ENCODE results near the gene PDYN.

DNA sequence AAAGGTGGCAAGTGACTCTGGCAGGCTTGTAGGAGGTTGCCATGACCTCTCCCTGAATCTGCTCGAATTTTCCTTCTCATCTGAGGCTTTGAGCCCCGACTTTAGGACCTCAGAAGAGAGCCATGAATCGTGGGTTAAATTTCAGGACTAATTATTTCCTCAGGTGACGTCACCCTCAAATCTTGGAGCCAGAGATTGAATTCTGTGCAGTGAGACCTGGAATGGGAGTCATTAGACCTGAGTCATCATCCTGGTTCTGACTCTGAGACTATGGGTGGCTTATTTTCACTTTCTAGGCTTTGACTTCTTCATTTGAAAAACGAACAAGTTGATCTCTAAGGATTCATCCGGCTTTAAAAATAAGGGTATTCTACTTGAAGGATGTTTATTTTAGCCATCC lies 48.5 kb upstream of the PDYN start:
- no peak for TF ChIP-seq EZH2 (IDR thresholded peaks at IDR 0.05; ENCODE audit: low read length, missing control alignments)
- TF ChIP-seq, protein P1, sequence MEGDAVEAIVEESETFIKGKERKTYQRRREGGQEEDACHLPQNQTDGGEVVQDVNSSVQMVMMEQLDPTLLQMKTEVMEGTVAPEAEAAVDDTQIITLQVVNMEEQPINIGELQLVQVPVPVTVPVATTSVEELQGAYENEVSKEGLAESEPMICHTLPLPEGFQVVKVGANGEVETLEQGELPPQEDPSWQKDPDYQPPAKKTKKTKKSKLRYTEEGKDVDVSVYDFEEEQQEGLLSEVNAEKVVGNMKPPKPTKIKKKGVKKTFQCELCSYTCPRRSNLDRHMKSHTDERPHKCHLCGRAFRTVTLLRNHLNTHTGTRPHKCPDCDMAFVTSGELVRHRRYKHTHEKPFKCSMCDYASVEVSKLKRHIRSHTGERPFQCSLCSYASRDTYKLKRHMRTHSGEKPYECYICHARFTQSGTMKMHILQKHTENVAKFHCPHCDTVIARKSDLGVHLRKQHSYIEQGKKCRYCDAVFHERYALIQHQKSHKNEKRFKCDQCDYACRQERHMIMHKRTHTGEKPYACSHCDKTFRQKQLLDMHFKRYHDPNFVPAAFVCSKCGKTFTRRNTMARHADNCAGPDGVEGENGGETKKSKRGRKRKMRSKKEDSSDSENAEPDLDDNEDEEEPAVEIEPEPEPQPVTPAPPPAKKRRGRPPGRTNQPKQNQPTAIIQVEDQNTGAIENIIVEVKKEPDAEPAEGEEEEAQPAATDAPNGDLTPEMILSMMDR (conservative IDR thresholded peaks at IDR 0.05 in 1 of 2, IDR thresholded peaks at IDR 0.05 in 1 of 2; ENCODE audit: low read depth in 1 of 2, low read length in 2 of 2): no peak
